MM.1S (cell line): ENCODE data around the gene SGSM1.
A peak's percentile ranks its signal among the peaks of the same experiment; 100 is the strongest.

ENCODE experiments used
- DNase-seq: peaks from one replicate; pipeline ENCODE4 v3.0.0-alpha.2; 2015
- H2AFZ ChIP-seq: fragments of 300-600 bp; sonication (generic); 2 replicates; pipeline ENCODE4 v1.6.0; 2016; ENCODE audit warnings: antibody characterized with exemption, low read length
- H3F3A ChIP-seq: fragments of 300-600 bp; sonication (generic); 2 replicates; pipeline ENCODE4 v1.6.1; 2016; ENCODE audit warnings: mild to moderate bottlenecking, antibody characterized with exemption, low read length, moderate library complexity, mixed read lengths; ENCODE audit not compliant: insufficient read depth
- H3K27ac ChIP-seq: fragments of 300-600 bp; sonication (generic); 2 replicates; pipeline ENCODE4 v1.5.1; 2016; ENCODE audit warnings: mild to moderate bottlenecking, low read length
- H3K27me3 ChIP-seq: fragments of 300-600 bp; sonication (generic); replicated peaks from 2 replicates; pipeline ENCODE4 v1.6.0; 2016; ENCODE audit warnings: low read length; ENCODE audit not compliant: insufficient read depth
- H3K36me3 ChIP-seq: fragments of 300-600 bp; sonication (generic); replicated peaks from 2 replicates; pipeline ENCODE4 v1.6.1; 2016; ENCODE audit warnings: mild to moderate bottlenecking, low read length, mixed read lengths; ENCODE audit not compliant: insufficient read depth
- H3K4me1 ChIP-seq: fragments of 300-600 bp; sonication (generic); 2 replicates; pipeline ENCODE4 v1.6.1; 2016; ENCODE audit warnings: low read length, mixed read lengths
- H3K4me2 ChIP-seq: fragments of 300-600 bp; sonication (generic); 2 replicates; pipeline ENCODE4 v1.6.0; 2016; ENCODE audit warnings: low read depth, low read length
- H3K4me3 ChIP-seq: fragments of 300-600 bp; sonication (generic); 2 replicates; pipeline ENCODE4 v1.5.1; 2016; ENCODE audit warnings: low read length, mixed read lengths
- H3K79me2 ChIP-seq: fragments of 300-600 bp; sonication (generic); 2 replicates; pipeline ENCODE4 v1.6.1; 2016; ENCODE audit warnings: mixed run types, low read length, mixed read lengths
- H3K9ac ChIP-seq: fragments of 300-600 bp; sonication (generic); 2 replicates; pipeline ENCODE4 v1.6.1; 2016; ENCODE audit warnings: low read length, mixed read lengths
- H3K9me2 ChIP-seq: fragments of 300-600 bp; sonication (generic); replicated peaks from 2 replicates; pipeline ENCODE4 v1.6.1; 2016; ENCODE audit warnings: mild to moderate bottlenecking, low read length, mixed read lengths; ENCODE audit not compliant: insufficient read depth
- H3K9me3 ChIP-seq: fragments of 300-600 bp; sonication (generic); replicated peaks from 2 replicates; pipeline ENCODE4 v1.6.1; 2016; ENCODE audit warnings: mild to moderate bottlenecking, low read length, mixed read lengths; ENCODE audit not compliant: insufficient read depth
- H4K20me1 ChIP-seq: fragments of 300-600 bp; sonication (generic); 2 replicates; pipeline ENCODE4 v1.6.1; 2016; ENCODE audit warnings: mild to moderate bottlenecking, low read length, moderate library complexity, mixed read lengths; ENCODE audit not compliant: insufficient read depth
- EZH2 ChIP-seq: fragments of 300-600 bp; sonication (generic); optimal IDR thresholded peaks from 2 replicates; pipeline ENCODE3; 2017; ENCODE audit warnings: low read depth, mild to moderate bottlenecking, antibody characterized with exemption, low read length, mixed read lengths
- EZH2phosphoT487 ChIP-seq: fragments of 300-600 bp; sonication (generic); IDR thresholded peaks from 2 replicates; pipeline ENCODE4 v1.6.1; 2018; ENCODE audit warnings: antibody characterized with exemption, low read length
- TF ChIP-seq, protein P1 (sequence below): fragments of 300-600 bp; sonication (generic); IDR thresholded peaks from 2 replicates; pipeline ENCODE4 v1.5.1; 2016; ENCODE audit warnings: antibody characterized with exemption, low read length, mixed read lengths

The SGSM1 gene

DNA sequence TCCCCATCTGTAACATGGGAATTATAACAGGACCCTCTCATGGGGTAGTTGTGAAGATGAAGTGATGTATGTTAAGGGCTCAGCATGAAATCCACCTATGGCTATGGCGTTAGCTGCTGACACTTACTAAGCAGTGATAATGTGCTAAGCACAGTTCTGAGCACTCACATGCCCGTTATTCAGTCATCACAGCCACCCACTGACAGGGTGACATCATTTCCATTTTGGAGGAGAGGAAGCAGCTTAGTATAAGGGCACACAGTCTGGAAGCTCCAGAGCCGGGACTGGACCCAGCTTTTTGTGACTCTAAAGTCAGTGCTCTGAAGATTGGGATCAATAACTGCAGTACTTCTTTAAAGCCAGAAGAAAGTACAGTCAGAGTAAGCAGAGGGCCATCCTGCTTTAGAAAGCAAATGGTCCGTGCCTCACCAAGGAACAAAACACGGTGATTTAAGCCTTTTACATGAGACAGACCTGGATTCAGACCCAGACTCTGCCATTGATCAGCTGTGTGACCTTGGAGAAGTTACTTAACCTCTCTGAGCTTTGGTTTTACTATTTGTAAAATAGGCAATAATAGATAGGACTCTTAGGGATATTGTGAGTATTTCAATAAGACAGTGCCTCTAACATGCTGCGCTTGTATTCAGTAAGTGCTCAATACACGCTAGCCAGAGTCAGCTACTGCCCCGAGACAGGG, 61.5 kb downstream of the SGSM1 start:
- Histone ChIP-seq H3K27ac (no peak overlapping the region), H3K36me3 (no peaks in the 10 kb centered on the region), H3K79me2 (no peaks in the 10 kb centered on the region), H3K4me1 (no peaks in the 10 kb centered on the region), H3K4me2 (no peak overlapping the region), H4K20me1 (no peaks in the 10 kb centered on the region), H3K27me3 (peaks cover 88% of the 10 kb centered on the region), H3K9me2 (no peaks in the 10 kb centered on the region), H3K9me3 (no peaks in the 10 kb centered on the region), H3F3A (no peaks in the 10 kb centered on the region), H2AFZ (no peak overlapping the region), H3K4me3 (no peak overlapping the region), H3K9ac (no peak overlapping the region)
- no peak for DNase-seq
- TF ChIP-seq, protein P1, sequence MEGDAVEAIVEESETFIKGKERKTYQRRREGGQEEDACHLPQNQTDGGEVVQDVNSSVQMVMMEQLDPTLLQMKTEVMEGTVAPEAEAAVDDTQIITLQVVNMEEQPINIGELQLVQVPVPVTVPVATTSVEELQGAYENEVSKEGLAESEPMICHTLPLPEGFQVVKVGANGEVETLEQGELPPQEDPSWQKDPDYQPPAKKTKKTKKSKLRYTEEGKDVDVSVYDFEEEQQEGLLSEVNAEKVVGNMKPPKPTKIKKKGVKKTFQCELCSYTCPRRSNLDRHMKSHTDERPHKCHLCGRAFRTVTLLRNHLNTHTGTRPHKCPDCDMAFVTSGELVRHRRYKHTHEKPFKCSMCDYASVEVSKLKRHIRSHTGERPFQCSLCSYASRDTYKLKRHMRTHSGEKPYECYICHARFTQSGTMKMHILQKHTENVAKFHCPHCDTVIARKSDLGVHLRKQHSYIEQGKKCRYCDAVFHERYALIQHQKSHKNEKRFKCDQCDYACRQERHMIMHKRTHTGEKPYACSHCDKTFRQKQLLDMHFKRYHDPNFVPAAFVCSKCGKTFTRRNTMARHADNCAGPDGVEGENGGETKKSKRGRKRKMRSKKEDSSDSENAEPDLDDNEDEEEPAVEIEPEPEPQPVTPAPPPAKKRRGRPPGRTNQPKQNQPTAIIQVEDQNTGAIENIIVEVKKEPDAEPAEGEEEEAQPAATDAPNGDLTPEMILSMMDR: no peak
- TF ChIP-seq EZH2phosphoT487: no peak
- no peak for TF ChIP-seq EZH2

DNA sequence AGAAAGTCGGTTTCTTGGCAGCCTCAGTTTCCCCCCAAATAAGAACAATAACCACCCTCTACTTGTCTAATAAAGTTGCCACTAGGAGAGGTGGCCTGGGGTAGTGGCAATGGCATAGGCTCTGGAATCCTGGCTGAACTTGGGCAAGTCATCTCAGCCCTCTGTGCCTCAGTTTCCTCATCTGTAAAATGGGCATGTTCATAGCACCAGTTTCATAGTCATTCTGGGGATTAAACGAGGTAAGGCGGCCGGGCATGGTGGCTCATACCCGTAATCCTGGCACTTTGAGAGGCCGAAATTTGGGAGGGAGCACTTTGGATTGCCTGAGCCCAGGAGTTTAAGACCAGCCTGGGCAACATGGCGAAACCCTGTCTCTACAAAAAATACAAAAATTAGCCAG, 63.0 kb downstream of the SGSM1 start:
- Histone ChIP-seq H3K79me2 (no peaks in the 10 kb centered on the region), H2AFZ (no peak overlapping the region), H3K27me3 (peaks cover 80% of the 10 kb centered on the region), H4K20me1 (no peaks in the 10 kb centered on the region), H3K4me3 (no peak overlapping the region), H3K9me2 (no peaks in the 10 kb centered on the region), H3K4me2 (no peak overlapping the region), H3K36me3 (no peaks in the 10 kb centered on the region), H3F3A (no peaks in the 10 kb centered on the region), H3K4me1 (no peaks in the 10 kb centered on the region), H3K27ac (no peak overlapping the region), H3K9me3 (no peaks in the 10 kb centered on the region), H3K9ac (no peak overlapping the region)
- TF ChIP-seq, protein P1: no peak
- no peak for DNase-seq

DNA sequence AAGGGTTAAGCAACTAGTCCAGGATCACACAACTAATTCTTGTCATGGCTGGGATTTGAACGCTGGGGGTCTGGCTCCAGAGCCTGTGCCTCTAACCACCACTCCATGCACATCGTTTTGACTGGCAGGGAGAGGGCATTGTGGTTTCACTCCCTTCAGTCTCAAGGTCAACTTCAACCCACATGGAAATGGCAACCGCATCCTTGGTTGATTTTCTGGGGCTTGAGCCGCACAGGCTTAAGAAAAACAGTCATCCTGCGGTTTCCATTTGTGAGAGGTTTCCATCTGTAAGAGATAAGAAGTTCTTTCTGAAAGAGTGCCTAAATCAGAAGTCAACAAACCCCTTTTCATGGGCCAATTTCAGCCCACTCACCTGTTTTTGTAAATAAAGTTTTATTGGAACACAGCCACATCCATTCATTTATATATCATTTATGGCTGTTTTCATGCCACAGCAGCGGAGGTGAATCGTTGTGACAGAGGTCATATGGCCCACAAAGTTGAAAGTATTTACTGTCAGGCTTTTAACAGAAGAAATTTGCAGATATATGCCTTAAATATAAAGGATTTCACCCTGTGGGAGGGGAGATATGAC, 65.7 kb downstream of the SGSM1 start:
- no peak overlapping the region for H2AFZ ChIP-seq

More for the DNA sequence above, 65.7 kb downstream of the SGSM1 start:
- no peaks in the 10 kb centered on the region for H3F3A ChIP-seq
- H3K9me3 ChIP-seq: no peaks in the 10 kb centered on the region
- no peaks in the 10 kb centered on the region for H4K20me1 ChIP-seq
- no peaks in the 10 kb centered on the region for H3K4me1 ChIP-seq
- DNase-seq: peak; percentile 41
- H3K9ac ChIP-seq: no peak overlapping the region
- TF ChIP-seq EZH2 (no peak), EZH2phosphoT487 (no peak)
- TF ChIP-seq, protein P1: no peak
- no peaks in the 10 kb centered on the region for H3K9me2 ChIP-seq
- no peak overlapping the region for H3K27ac ChIP-seq
- H3K36me3 ChIP-seq: no peaks in the 10 kb centered on the region
- no peak overlapping the region for H3K4me2 ChIP-seq
- H3K4me3 ChIP-seq: no peak overlapping the region
- H3K27me3 ChIP-seq: peaks cover 52% of the 10 kb centered on the region
- H3K79me2 ChIP-seq: no peaks in the 10 kb centered on the region
